A549 (cell line): ENCODE measurements around the gene C1S. TPM values are rescaled to one million over a fixed set of nuclear protein-coding genes. Genes with fewer than 3 reads are reported as not detected.
A peak's percentile ranks its signal among the peaks of the same experiment; 100 is the strongest.

Source experiments
- ATAC-seq, 2 experiments: fragments of 200-7000 bp in 1 of 2; fragments of >200 bp in 1 of 2; cut with Nextera tagmentation in 1 of 2; cut with Tn5 transposase in 1 of 2; 3 replicates each; pipeline versions ENCODE4 v1.8.0 to v1.9.1; 2018 to 2020; ENCODE audit warnings: mild to moderate bottlenecking in 1 of 2, moderate library complexity in 1 of 2
- CTCF ChIA-PET: fragments of 300-600 bp; sonication (Branson Sonifier 250); formaldehyde crosslinking; extraction: SDS; loops from one replicate; lab custom pipeline; 2021; ENCODE audit warnings: antibody characterized with exemption, inconsistent platforms; lab: Yijun Ruan, JAX
- POLR2A ChIA-PET: fragments of 350-600 bp; formaldehyde crosslinking; extraction: SDS; loops from one replicate; lab custom pipeline; 2021; ENCODE audit warnings: antibody characterized with exemption, inconsistent platforms; lab: Yijun Ruan, JAX
- DNase-seq, 2 experiments: peaks; one replicate each; pipeline versions ENCODE4 v3.0.0 to v3.0.0-alpha.2; 2011 to 2016; ENCODE audit warnings: low read depth in 1 of 2, low spot score in 1 of 2
- FAIRE-seq: peaks from 2 replicates; lab custom pipeline; 2011; peaks lifted over from hg19 to GRCh38; lab: Jason Lieb, UNC
- H3K27ac ChIP-seq, 2 experiments: fragments of >200 bp; sonication (Bioruptor Twin); formaldehyde crosslinking; 3 replicates each; pipeline ENCODE4 v1.5.1; 2016 to 2017
- H3K4me1 ChIP-seq: fragments of >200 bp; sonication (Bioruptor Twin); formaldehyde crosslinking; 3 replicates; pipeline ENCODE4 v1.6.1; 2016
- H3K4me2 ChIP-seq: fragments of >200 bp; sonication (Bioruptor Twin); formaldehyde crosslinking; 3 replicates; pipeline ENCODE4 v1.6.1; 2016
- H3K4me3 ChIP-seq: fragments of >200 bp; sonication (Bioruptor Twin); formaldehyde crosslinking; 3 replicates; pipeline ENCODE4 v1.5.1; 2016
- H3K9me3 ChIP-seq: fragments of >200 bp; sonication (Bioruptor Twin); formaldehyde crosslinking; 3 replicates; pipeline ENCODE4 v1.6.1; 2016
- CBX8 ChIP-seq: fragments of 200-600 bp; sonication (generic); IDR thresholded peaks from 2 replicates; pipeline ENCODE4 v1.6.1; 2016
- CEBPB ChIP-seq, 2 experiments: fragments of >200 bp in 1 of 2; sonication (Bioruptor Twin) in 1 of 2; formaldehyde crosslinking in 1 of 2; IDR thresholded peaks; 2 replicates each; pipeline ENCODE4 v1.6.1; 2012 to 2016
- CHD2 ChIP-seq: fragments of 150-350 bp; IDR thresholded peaks from 2 replicates; pipeline ENCODE4 v1.6.1; 2014; ENCODE audit warnings: low read length; ENCODE audit not compliant: partially characterized antibody
- CHD4 ChIP-seq: fragments of 200-600 bp; sonication (generic); IDR thresholded peaks from 2 replicates; pipeline ENCODE4 v1.6.1; 2016; ENCODE audit warnings: antibody characterized with exemption, mild to moderate bottlenecking, borderline replicate concordance
- CTCF ChIP-seq: fragments of >200 bp; sonication (Bioruptor Twin); formaldehyde crosslinking; IDR thresholded peaks from 3 replicates; pipeline ENCODE4 v1.5.1; 2016
- EHF ChIP-seq: fragments of 250-450 bp; sonication (Bioruptor Pico); IDR thresholded peaks from 2 replicates; pipeline ENCODE4 v1.5.0; 2020; ENCODE audit warnings: mild to moderate bottlenecking
- EHMT2 ChIP-seq: fragments of 200-600 bp; sonication (generic); IDR thresholded peaks from 2 replicates; pipeline ENCODE4 v1.6.1; 2016; ENCODE audit warnings: antibody characterized with exemption, low read depth, mild to moderate bottlenecking, moderate library complexity
- EP300 ChIP-seq, 2 experiments: fragments of >200 bp; sonication (Bioruptor Twin); formaldehyde crosslinking; IDR thresholded peaks; 2 replicates in 1 of 2; 3 replicates in 1 of 2; pipeline ENCODE4 v1.6.1; 2016 to 2017
- ESRRA ChIP-seq: fragments of 150-350 bp; IDR thresholded peaks from 2 replicates; pipeline ENCODE4 v1.6.1; 2014; ENCODE audit warnings: mild to moderate bottlenecking, low read length, borderline replicate concordance
- FOSL2 ChIP-seq, 2 experiments: fragments of 450-650 bp in 1 of 2; fragments of >200 bp in 1 of 2; sonication (Bioruptor Twin) in 1 of 2; formaldehyde crosslinking; IDR thresholded peaks; 2 replicates each; pipeline versions ENCODE4 v1.5.0 to v1.6.1; 2016 to 2020; ENCODE audit warnings: mild to moderate bottlenecking in 1 of 2, moderate library complexity in 1 of 2
- HES2 ChIP-seq: fragments of >200 bp; sonication (Bioruptor Twin); formaldehyde crosslinking; IDR thresholded peaks from 2 replicates; pipeline ENCODE4 v1.6.1; 2016
- HMGXB4 ChIP-seq: fragments of 250-450 bp; sonication (Bioruptor Pico); IDR thresholded peaks from 2 replicates; pipeline ENCODE4 v1.5.0; 2021; ENCODE audit warnings: mild to moderate bottlenecking, moderate library complexity, borderline replicate concordance
- HOXA7 ChIP-seq: fragments of 250-450 bp; sonication (Bioruptor Pico); IDR thresholded peaks from 2 replicates; pipeline ENCODE4 v1.5.0; 2020; ENCODE audit warnings: mild to moderate bottlenecking, moderate library complexity
- HOXB13 ChIP-seq: fragments of 250-450 bp; sonication (Bioruptor Pico); IDR thresholded peaks from 2 replicates; pipeline ENCODE4 v1.5.0; 2020; ENCODE audit warnings: low read depth, mild to moderate bottlenecking, moderate library complexity
- KDM1A ChIP-seq: fragments of 200-600 bp; sonication (generic); IDR thresholded peaks from 2 replicates; pipeline ENCODE4 v1.6.1; 2016; ENCODE audit warnings: low read depth, mild to moderate bottlenecking
- MAFK ChIP-seq: fragments of 450-650 bp; IDR thresholded peaks from 2 replicates; pipeline ENCODE4 v1.6.1; 2014; ENCODE audit not compliant: partially characterized antibody
- MYC ChIP-seq: IDR thresholded peaks from 2 replicates; pipeline ENCODE4 v1.6.1; 2012; ENCODE audit warnings: mild to moderate bottlenecking, inconsistent platforms, low read length, improper control_type of control experiment, borderline replicate concordance
- PBX3 ChIP-seq: IDR thresholded peaks from 2 replicates; pipeline ENCODE4 v1.6.1; 2012
- POLR2A ChIP-seq: IDR thresholded peaks from 2 replicates; pipeline ENCODE4 v1.6.1; 2012; ENCODE audit warnings: mild to moderate bottlenecking, low read length
- RAD21 ChIP-seq, 2 experiments: fragments of >200 bp in 1 of 2; sonication (Bioruptor Twin) in 1 of 2; formaldehyde crosslinking in 1 of 2; IDR thresholded peaks in 1 of 2; conservative IDR thresholded peaks in 1 of 2; 2 replicates in 1 of 2; 3 replicates in 1 of 2; pipeline ENCODE4 v1.6.1; 2012 to 2018; ENCODE audit warnings: inconsistent platforms in 1 of 2
- RCOR1 ChIP-seq: fragments of 150-350 bp; IDR thresholded peaks from 2 replicates; pipeline ENCODE4 v1.6.1; 2014; ENCODE audit warnings: antibody characterized with exemption, low read length, low read depth
- RFX5 ChIP-seq: fragments of 450-650 bp; IDR thresholded peaks from 2 replicates; pipeline ENCODE4 v1.7.1; 2014; ENCODE audit warnings: antibody characterized with exemption, mild to moderate bottlenecking, moderate library complexity
- RNF2 ChIP-seq: fragments of 200-600 bp; sonication (generic); IDR thresholded peaks from 2 replicates; pipeline ENCODE4 v1.6.1; 2016; ENCODE audit warnings: low read depth, mild to moderate bottlenecking, antibody characterized with exemption, moderate library complexity, borderline replicate concordance
- SMC3 ChIP-seq: fragments of >200 bp; sonication (Bioruptor Twin); formaldehyde crosslinking; IDR thresholded peaks from 3 replicates; pipeline ENCODE4 v1.6.1; 2018; ENCODE audit warnings: inconsistent platforms
- SREBF2 ChIP-seq: fragments of 450-650 bp; IDR thresholded peaks from 2 replicates; pipeline ENCODE4 v1.6.1; 2014; ENCODE audit warnings: mild to moderate bottlenecking, moderate library complexity
- ZNF302 ChIP-seq: fragments of 250-450 bp; sonication (Bioruptor Pico); IDR thresholded peaks from 2 replicates; pipeline ENCODE4 v1.9.0; 2021; ENCODE audit warnings: inconsistent platforms, mild to moderate bottlenecking, moderate library complexity
- ZSCAN20 ChIP-seq: fragments of 250-450 bp; sonication (Bioruptor Pico); IDR thresholded peaks from 2 replicates; pipeline ENCODE4 v1.8.0; 2022; ENCODE audit warnings: mild to moderate bottlenecking, moderate library complexity
- WGBS: methylation state at CpG from one replicate; pipeline ENCODE4 v1.1.6; 2017; ENCODE audit errors: missing lambda C conversion rate; 5-methylcytosine and 5-hydroxymethylcytosine counted together
- polyA plus RNA-seq, 4 experiments: library from polyadenylated mRNA; depleted of rRNA in 3 of 4; stranded (reverse); fragments of >200 nt; fragmentation: RNase III in 1 of 4; extraction: RNeasy Plus Mini Kit Qiagen cat#74134 plus additional on column Dnase treatment in 1 of 4; gene quantifications; 2 replicates in 3 of 4; 3 replicates in 1 of 4; pipeline ENCODE4 v1.2.3, GENCODE V29; 2011 to 2017

The C1S gene
- polyA plus RNA-seq, 2 of the 4 experiments (the other 2 are of a cell fraction) = 65.5 to 107 TPM

- WGBS = 22% methylated on average over 6 of the region's 6 CpGs
Observed at GRCh38 chr12:7042842-7043241, 17.7 kb upstream of the C1S start.

GRCh38 chr12:7045913-7046312 lies 14.6 kb upstream of the C1S start:
- FAIRE-seq (no peak), ATAC-seq (no peak), DNase-seq (no peak)
- TF ChIP-seq PBX3 = no peak
- no peak for TF ChIP-seq HOXA7
- no peak for TF ChIP-seq CHD4
- TF ChIP-seq EHF (CRISPR knock-in tag) = no peak
- ChIA-PET CTCF (interaction anchor here (3.7 kb wide), 1 partner anchor 15 kb away, joined by 15 read pairs; the partner anchor contains the start of gene C1S), POLR2A (no interaction called here)
- no peak overlapping the region for H3K27ac ChIP-seq
- H3K4me2 ChIP-seq = no peak overlapping the region
- H3K4me3 ChIP-seq = no peak overlapping the region
- no peaks in the 10 kb centered on the region for H3K4me1 ChIP-seq
- no peaks in the 10 kb centered on the region for H3K9me3 ChIP-seq
- WGBS = 85% methylated on average over 9 of the region's 9 CpGs

More at GRCh38 chr12:7042842-7043241, 17.7 kb upstream of the C1S start:
- FAIRE-seq = peak; percentile 78
- H3K4me3 ChIP-seq = no peak overlapping the region
- H3K4me1 ChIP-seq = no peaks in the 10 kb centered on the region
- DNase-seq = peak; percentile 52 to 69
- peak; percentile 63 to 91; a peak in 4 of 6 replicates for ATAC-seq
- H3K4me2 ChIP-seq = no peak overlapping the region
- TF ChIP-seq CTCF (peak; percentile 52), MAFK (peak; percentile 43), EP300 (IDR thresholded peaks at IDR 0.05) (no peak), CBX8 (no peak), RAD21 (conservative IDR thresholded peaks at IDR 0.05 in 1 of 2, IDR thresholded peaks at IDR 0.05 in 1 of 2) (peak; percentile 55 to 65), RCOR1 (no peak), KDM1A (no peak), SMC3 (peak; percentile 30; the same call in 1 of the 3 replicates)
- no peaks in the 10 kb centered on the region for H3K9me3 ChIP-seq
- H3K27ac ChIP-seq = no peak overlapping the region
- CTCF ChIA-PET = interaction anchor here (0.6 to 2.1 kb wide), 9 partner anchors 12 to 320 kb away, joined by 3 to 7 read pairs (median 4); partner anchors contain the start of gene C1S
- POLR2A ChIA-PET = interaction anchor here (1.0 kb wide), 1 partner anchor 24 kb away, joined by 3 read pairs; the partner anchor contains the start of gene LPCAT3

DNA sequence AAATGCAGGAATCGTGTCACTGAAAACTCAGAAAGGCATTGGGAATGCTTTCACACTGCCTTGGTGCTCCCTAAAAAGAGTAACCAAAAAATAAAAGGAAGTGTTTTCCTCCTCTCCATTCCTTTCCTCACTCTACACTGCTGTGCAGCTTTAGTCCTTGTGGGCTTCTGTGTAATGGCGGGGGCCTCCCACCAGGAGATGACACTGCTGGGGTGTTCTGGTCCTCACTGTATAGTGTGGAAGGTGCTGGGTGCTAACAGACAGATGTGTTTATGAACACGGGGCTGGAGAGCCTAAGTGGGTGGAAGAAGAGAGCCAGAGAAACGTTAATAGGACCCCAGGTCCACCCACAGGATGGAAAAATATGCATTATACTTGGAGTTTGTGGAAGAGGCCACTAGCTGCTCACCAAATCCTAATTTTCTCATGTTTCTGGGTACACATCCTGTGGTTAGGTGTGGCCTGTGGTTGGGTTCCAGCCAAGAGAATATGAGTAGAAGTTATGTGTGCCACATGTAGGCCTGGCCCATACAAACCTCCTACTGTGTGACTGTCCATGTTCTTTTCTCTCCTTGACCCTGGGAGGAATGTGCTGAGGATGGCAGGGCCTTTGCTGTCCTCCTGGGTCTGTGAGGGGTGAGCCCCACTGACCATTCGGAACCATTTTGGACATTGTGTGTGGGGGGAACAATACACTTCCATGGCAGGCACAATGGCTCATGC lies 14.0 kb upstream of the C1S start:
- no peak for FAIRE-seq
- POLR2A ChIA-PET = no interaction called here
- TF ChIP-seq EHMT2 (no peak), HES2 (no peak), POLR2A (no peak), HOXA7 (no peak), ZNF302 (CRISPR knock-in tag) (no peak), SREBF2 (no peak), MYC (no peak), RNF2 (no peak), CHD2 (no peak), HMGXB4 (no peak), ZSCAN20 (CRISPR knock-in tag) (no peak), HOXB13 (no peak), FOSL2 (IDR thresholded peaks at IDR 0.05) (no peak), FOSL2 (CRISPR knock-in tag; IDR thresholded peaks at IDR 0.05) (no peak), CEBPB (IDR thresholded peaks at IDR 0.05) (no peak), RAD21 (conservative IDR thresholded peaks at IDR 0.05 in 1 of 2, IDR thresholded peaks at IDR 0.05 in 1 of 2) (no peak), RFX5 (no peak), ESRRA (no peak)
- peak; percentile 81 to 84; a peak in 5 of 6 replicates for ATAC-seq
- 44% methylated on average over 5 of the region's 5 CpGs for WGBS
- no peak overlapping the region for H3K4me2 ChIP-seq
- no peak overlapping the region for H3K27ac ChIP-seq
- no peak overlapping the region for H3K4me3 ChIP-seq
- H3K4me1 ChIP-seq = no peaks in the 10 kb centered on the region
- no peak for DNase-seq
- CTCF ChIA-PET = interaction anchor here (0.7 to 3.7 kb wide), 4 partner anchors 10 to 21 kb away, joined by 3 to 15 read pairs (median 3); partner anchors contain the start of gene C1S
- no peaks in the 10 kb centered on the region for H3K9me3 ChIP-seq
